Mesodermal cell (in vitro differentiated cells): ENCODE measurements around the gene ABCA8.

Source experiments
- H3K27ac ChIP-seq: 2 replicates; pipeline ENCODE4 v1.7.0; 2013; ENCODE audit warnings: mild to moderate bottlenecking, low read depth, low read length, moderate library complexity; ENCODE audit not compliant: severe bottlenecking
- H3K36me3 ChIP-seq: 2 replicates; pipeline ENCODE4 v1.7.1; 2013; ENCODE audit warnings: mild to moderate bottlenecking, low read length, moderate library complexity; ENCODE audit not compliant: control insufficient read depth, insufficient read depth
- H3K4me1 ChIP-seq: one replicate; pipeline ENCODE4 v1.7.1; 2013; ENCODE audit warnings: mild to moderate bottlenecking, low read length; ENCODE audit not compliant: insufficient read depth, control insufficient read depth, poor library complexity, severe bottlenecking
- H3K4me3 ChIP-seq: 2 replicates; pipeline ENCODE4 v1.7.0; 2013; ENCODE audit warnings: low read length, control low read depth, mild to moderate bottlenecking; ENCODE audit not compliant: insufficient read depth, poor library complexity, severe bottlenecking; ENCODE audit errors: extremely low read depth
- H3K9me3 ChIP-seq: 2 replicates; pipeline ENCODE4 v1.7.1; 2013; ENCODE audit warnings: mild to moderate bottlenecking, low read length, moderate library complexity; ENCODE audit not compliant: control insufficient read depth
- WGBS, 2 experiments: methylation state at CpG; one replicate each; pipeline ENCODE4 v1.1.5; 2013; ENCODE audit warnings: missing lambda C conversion rate in 2 of 2; ENCODE audit not compliant: insufficient coverage in 2 of 2; 5-methylcytosine and 5-hydroxymethylcytosine counted together

The ABCA8 gene

DNA sequence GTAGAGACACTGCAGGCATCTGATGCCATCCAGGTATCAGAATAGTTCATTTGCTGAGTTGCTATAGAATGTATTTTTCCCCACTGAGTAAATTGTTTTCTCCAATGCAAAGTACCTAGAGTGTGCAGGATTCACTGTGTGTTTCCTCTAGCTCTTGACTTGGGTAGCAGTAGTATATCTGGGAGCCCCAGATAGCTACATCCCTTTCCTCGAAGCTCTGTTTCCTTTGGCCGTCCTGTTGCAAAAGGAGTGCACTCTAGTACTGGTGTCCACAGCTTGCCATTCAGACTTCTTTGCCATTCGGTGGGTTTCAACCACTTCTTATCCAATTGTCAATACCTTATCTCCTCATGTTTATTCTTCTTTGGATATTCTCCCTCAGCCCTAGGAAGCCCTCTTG, 12.8 kb downstream of the ABCA8 start:
- no peaks in the 10 kb centered on the region for H3K9me3 ChIP-seq

DNA sequence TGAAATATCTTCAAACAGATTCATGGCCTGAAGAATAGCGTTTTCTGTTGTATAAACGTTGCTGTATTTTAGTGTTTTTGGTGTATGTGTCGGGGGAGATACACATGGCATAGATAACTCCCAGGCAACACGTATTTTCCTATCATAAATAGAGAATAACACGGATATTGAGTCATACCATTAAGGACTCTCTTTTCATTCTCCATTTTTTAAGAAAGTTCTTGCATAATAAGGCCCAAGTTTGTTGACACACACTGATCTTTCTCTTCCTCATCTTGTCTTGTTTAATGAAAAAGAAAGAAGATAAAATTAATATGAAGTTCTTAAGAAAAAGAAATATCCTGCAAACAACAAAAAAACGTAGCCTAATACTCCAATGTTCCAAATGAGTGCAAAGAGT, 13.4 kb downstream of the ABCA8 start:
- H3K4me3 ChIP-seq = no peak overlapping the region
- no peak overlapping the region for H3K27ac ChIP-seq
- H3K4me1 ChIP-seq = no peaks in the 10 kb centered on the region
- 100% methylated on average over 2 of the region's 6 CpGs; no CpG with 5 or more reads in 1 of the 2 experiments for WGBS, 2 experiments
- no peaks in the 10 kb centered on the region for H3K9me3 ChIP-seq
- H3K36me3 ChIP-seq = no peaks in the 10 kb centered on the region

More for the DNA sequence above, 12.8 kb downstream of the ABCA8 start:
- WGBS, 2 experiments = 91 to 96% methylated on average over 3 of the region's 3 CpGs
- Histone ChIP-seq H3K4me3 (no peak overlapping the region), H3K36me3 (no peaks in the 10 kb centered on the region), H3K27ac (no peak overlapping the region), H3K4me1 (no peaks in the 10 kb centered on the region)

DNA sequence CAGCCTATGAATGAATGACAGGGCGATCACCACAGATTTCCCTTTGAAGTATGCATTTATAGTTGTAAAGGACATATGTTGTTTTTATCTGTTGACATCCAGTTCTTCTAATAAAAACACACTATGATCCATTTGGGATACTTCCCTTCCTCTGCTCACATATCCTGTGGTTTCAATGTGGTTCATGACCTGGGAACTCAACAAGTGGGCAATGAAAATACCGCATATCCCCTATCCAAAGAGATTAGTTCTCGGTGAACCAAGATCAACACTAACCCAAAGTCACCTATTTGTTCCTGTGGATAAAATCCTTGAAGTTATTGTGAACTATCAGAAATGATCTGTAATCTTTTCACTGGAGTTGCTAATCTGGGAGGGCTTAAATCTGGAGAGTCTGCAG, 16.0 kb downstream of the ABCA8 start:
- no peaks in the 10 kb centered on the region for H3K36me3 ChIP-seq
- H3K4me1 ChIP-seq = no peaks in the 10 kb centered on the region
- H3K9me3 ChIP-seq = no peaks in the 10 kb centered on the region
- no CpG with 5 or more reads among the region's 3 CpGs for WGBS, 2 experiments
- no peak overlapping the region for H3K27ac ChIP-seq
- no peak overlapping the region for H3K4me3 ChIP-seq

DNA sequence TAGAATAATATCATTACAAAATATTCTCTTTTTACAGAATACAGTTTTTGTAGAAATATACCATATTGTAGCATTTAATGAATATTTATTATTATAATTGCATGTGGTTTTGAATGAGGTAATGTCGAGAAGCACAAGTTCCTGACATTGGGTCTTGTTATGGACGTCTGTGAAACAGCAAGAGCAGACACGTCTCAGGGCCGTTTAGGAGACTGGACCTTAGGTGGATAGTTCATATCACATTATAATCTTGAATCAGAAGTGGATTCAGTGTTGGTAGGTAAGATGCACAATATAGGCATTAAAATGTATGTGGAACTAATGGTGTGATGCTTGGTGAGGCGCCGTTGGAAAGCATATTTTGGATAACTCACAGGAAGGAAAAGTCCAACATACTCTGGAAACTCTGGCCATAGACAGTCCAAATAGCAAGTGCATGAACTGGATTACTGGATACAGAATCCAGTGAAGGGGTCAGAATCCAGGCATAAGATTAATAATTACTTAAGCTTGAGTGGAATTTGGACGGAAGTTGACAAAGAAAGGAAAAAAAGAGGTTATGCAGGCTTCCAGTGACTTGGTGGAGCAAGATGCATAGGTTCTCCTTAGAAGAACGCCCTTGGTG, 17.2 kb downstream of the ABCA8 start:
- H3K36me3 ChIP-seq = no peaks in the 10 kb centered on the region
- WGBS, 2 experiments = 69 to 78% methylated on average over 5 to 7 of the region's 8 CpGs
- H3K27ac ChIP-seq = no peak overlapping the region
- no peaks in the 10 kb centered on the region for H3K9me3 ChIP-seq
- H3K4me1 ChIP-seq = no peaks in the 10 kb centered on the region
- no peak overlapping the region for H3K4me3 ChIP-seq

DNA sequence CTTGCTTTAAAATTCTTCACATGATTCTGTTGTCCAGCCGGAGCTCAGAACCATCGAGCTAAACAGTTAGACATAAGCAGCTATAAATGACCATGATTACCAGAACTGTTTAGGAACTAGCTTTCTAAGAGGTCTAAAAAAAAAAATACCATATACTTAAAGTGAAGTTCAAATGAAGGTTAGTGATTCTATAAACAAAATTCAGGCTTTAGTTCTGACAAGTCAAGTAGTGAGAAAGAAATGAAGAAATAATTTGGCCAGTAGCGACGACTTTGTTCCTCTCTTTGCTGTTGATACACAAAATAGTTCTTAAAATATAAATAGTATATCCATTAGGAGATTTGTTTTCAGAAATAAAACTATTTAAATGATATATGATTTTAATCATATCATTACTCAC, 27.7 kb downstream of the ABCA8 start:
- WGBS, 2 experiments = no CpG with 5 or more reads among the region's 4 CpGs
- Histone ChIP-seq H3K9me3 (no peaks in the 10 kb centered on the region), H3K4me3 (no peak overlapping the region), H3K27ac (no peak overlapping the region), H3K4me1 (no peaks in the 10 kb centered on the region), H3K36me3 (no peaks in the 10 kb centered on the region)

DNA sequence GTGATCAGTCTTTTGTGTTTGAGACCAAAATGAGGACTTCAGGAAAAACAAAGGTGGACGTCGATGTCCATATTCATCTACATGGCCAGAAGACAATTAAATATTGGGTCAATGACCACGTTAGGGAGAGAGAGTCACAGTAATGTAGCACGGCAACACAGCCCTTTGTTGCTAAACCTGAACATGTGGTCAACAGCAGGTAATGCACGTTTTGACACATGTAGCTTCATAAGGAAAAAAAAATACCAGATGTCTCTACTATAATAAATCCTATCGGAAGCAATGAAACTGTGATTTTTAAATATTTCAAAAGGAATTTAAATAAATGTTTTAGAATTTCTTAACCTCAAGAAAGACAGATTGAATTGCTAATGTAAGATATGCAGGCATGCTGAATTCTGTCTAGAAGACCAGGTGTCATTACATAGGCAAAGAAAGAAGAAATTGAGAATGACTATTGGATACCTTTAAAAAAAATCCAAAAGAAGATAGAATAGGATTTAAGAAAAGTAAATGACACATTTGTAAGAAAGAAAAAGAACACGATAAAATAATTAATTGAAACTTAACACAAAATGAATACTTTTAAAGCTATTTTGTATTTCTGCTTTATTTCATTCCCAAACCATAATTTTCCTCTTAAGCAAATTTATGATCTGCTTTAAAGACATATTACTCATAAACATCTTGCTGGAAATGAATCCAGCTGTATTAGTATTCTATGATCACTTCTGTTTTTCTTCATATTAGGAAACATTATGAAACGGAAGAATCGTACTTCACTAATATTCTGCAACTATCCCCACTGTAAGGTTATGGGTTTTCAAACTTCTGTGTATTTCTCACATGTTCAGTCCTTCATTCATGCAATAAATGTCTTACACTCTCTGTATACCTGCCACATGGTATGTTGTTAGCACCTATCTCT, 30.1 kb downstream of the ABCA8 start:
- no peaks in the 10 kb centered on the region for H3K9me3 ChIP-seq
- no peak overlapping the region for H3K27ac ChIP-seq
- H3K4me1 ChIP-seq = no peaks in the 10 kb centered on the region
- H3K4me3 ChIP-seq = no peak overlapping the region
- no peaks in the 10 kb centered on the region for H3K36me3 ChIP-seq
- 94 to 95% methylated on average over 4 to 5 of the region's 9 CpGs for WGBS, 2 experiments

DNA sequence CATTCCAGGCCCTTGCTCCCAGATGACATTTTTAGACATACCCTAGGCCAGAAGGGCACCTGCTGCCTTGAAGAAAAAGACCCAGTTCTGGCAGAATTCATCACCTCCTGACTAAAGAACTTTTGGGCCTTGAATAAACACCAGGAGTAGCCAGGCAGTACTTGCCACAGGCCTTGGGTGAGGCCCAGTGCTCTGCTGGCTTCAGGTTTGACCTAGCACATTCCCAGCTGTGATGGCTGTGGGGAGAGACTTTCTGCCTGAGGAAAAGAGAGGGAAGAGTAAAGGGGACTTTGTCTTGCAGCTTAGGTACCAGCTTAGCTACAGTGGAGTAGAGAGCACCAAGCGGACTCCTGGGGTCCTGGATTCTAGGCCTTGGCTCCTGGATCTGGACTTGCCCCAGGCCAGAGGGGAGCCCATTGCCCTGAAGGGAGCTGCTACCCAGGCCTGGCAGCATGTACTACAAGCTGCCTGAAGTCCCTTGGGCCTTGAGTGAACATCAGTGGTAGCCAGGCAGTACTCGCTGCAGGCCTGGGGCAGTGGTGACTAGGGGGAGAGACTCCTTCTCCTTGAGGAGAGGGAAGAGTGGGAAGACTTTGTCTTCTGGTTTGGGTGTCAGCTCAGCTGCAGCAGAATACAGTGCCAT, 44.3 kb downstream of the ABCA8 start:
- Histone ChIP-seq H3K4me1 (peaks cover 18% of the 10 kb centered on the region), H3K27ac (no peak overlapping the region), H3K4me3 (no peak overlapping the region), H3K9me3 (peaks cover 9% of the 10 kb centered on the region), H3K36me3 (no peaks in the 10 kb centered on the region)
- 87 to 93% methylated on average over 2 of the region's 2 CpGs for WGBS, 2 experiments

DNA sequence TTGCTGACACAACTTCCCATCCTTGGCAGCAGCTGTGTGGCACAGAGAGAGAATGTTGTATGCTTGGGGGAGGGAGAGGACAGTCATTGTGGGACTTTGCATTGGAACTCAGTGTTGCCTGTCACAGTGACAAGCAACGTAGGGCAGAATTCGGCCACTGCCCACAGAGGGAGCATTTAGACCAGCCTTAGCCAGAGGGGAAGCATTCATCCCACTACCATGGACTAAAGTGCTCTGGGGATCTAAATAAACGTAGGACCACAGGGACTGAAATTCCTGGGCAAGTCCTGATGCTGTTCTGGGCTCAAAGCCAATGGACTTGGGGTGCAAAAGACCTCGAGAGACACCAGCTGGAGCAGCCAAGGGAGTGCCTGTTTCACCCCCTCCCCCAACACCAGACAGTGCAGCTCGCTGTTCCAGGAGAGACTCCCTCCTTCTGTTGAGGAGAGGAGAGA, 44.9 kb downstream of the ABCA8 start:
- 68 to 88% methylated on average over 3 to 4 of the region's 5 CpGs for WGBS, 2 experiments
- H3K27ac ChIP-seq = peak overlapping the region; percentile 86

DNA sequence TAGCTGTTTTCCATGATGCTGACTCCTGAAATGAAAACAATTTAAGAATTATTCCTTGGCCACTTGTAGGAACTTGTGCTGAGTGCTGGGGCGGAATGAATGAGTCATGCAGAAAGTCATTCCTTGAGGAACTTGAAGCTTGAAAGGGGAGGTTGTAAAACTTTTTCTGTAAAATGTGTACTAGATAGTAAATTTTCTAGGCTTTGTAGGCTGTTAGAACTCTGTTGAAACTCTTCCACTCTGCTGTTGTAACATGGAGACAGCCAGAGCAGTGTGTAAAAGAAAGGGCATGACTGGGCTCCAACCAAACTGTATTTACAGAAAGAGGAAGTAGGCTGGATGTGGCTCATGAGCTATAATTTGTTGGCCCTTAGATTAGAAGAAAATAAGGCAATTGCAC, 46.1 kb downstream of the ABCA8 start:
- H3K9me3 ChIP-seq = peaks cover 6% of the 10 kb centered on the region
- H3K36me3 ChIP-seq = no peaks in the 10 kb centered on the region
- peak overlapping the region; percentile 86 for H3K27ac ChIP-seq
- no CpG with 5 or more reads among the region's 1 CpG for WGBS, 2 experiments
- peaks cover 18% of the 10 kb centered on the region for H3K4me1 ChIP-seq
- no peak overlapping the region for H3K4me3 ChIP-seq

More for the DNA sequence above, 44.9 kb downstream of the ABCA8 start:
- H3K9me3 ChIP-seq = peaks cover 9% of the 10 kb centered on the region
- H3K36me3 ChIP-seq = no peaks in the 10 kb centered on the region
- peaks cover 18% of the 10 kb centered on the region for H3K4me1 ChIP-seq
- H3K4me3 ChIP-seq = no peak overlapping the region

DNA sequence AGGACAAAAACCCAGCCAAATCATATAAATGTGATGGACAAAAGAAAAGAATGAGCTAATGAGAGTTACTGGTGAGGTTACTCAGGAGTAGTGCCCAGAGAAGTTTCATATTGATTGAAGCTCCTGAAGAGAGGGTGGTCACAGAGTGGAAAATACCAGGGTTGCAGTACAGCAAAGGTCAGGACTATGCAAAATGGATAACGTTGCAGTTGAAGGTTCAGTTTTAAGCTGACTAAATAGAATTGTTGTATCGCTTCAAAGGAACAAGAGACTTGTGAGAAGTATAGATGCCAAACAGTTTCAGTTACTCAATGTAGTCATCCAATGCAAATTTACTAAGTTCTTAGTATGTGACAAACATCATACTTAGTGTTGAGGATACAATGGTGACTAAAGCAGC, 47.1 kb downstream of the ABCA8 start:
- peaks cover 18% of the 10 kb centered on the region for H3K4me1 ChIP-seq
- H3K27ac ChIP-seq = no peak overlapping the region
- H3K9me3 ChIP-seq = no peaks in the 10 kb centered on the region
- 80 to 92% methylated on average over 1 to 2 of the region's 2 CpGs for WGBS, 2 experiments
- no peak overlapping the region for H3K4me3 ChIP-seq
- no peaks in the 10 kb centered on the region for H3K36me3 ChIP-seq
